Measurements from ENCODE around the gene IGFL3.

DNA sequence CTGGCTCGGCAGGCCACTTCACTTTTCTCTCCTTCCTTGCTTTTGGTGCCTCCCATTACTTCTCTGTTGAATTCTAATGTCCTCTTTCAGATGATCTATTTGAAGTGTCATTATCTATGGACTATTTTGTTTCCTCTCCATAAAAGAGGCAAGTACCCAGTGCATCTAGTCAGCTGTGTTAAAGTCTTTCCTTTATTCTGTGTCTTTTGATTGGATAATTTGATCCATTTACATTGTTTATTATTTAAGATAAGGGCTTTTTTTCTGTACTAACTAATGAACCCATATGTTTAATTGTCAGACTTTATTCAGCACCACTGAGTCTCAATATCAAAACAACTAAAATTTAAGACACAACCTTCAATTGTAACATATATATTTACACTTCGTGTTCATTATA lies 36.4 kb downstream of the IGFL3 start:
- TF ChIP-seq, protein P1, sequence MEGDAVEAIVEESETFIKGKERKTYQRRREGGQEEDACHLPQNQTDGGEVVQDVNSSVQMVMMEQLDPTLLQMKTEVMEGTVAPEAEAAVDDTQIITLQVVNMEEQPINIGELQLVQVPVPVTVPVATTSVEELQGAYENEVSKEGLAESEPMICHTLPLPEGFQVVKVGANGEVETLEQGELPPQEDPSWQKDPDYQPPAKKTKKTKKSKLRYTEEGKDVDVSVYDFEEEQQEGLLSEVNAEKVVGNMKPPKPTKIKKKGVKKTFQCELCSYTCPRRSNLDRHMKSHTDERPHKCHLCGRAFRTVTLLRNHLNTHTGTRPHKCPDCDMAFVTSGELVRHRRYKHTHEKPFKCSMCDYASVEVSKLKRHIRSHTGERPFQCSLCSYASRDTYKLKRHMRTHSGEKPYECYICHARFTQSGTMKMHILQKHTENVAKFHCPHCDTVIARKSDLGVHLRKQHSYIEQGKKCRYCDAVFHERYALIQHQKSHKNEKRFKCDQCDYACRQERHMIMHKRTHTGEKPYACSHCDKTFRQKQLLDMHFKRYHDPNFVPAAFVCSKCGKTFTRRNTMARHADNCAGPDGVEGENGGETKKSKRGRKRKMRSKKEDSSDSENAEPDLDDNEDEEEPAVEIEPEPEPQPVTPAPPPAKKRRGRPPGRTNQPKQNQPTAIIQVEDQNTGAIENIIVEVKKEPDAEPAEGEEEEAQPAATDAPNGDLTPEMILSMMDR (IDR thresholded peaks at IDR 0.05) = no peak
- no peak for TF ChIP-seq POLR2A (IDR thresholded peaks at IDR 0.05)
